ENCODE measurements around the gene ACIN1. TPM values are rescaled to one million over a fixed set of nuclear protein-coding genes. Genes with fewer than 3 reads are reported as not detected.

Gene ACIN1
- total and polyA plus RNA-seq, 10 of the 15 experiments (the other 5 are each of a cell fraction or from before 2014, with no cell fraction given): 4.3 to 148 (median 93.4) TPM

GRCh38 chr14:23057757-23058653, 36.9 kb downstream of the ACIN1 start (continued):
- TF ChIP-seq ZNF687 (IDR thresholded peaks at IDR 0.05) (no peak), SREBF1 (IDR thresholded peaks at IDR 0.05; ENCODE audit: low read length) (no peak), HDGF (IDR thresholded peaks at IDR 0.05) (no peak), ZBTB11 (CRISPR knock-in tag; IDR thresholded peaks at IDR 0.05) (no peak), MEF2A (IDR thresholded peaks at IDR 0.05; ENCODE audit: insufficient read depth, low read depth, low read length) (no peak)

Measured in GM12878 (cell line).